Kidney (tissue), 14 donors: ENCODE data around the gene COL21A1. TPM values are rescaled to one million over a fixed set of nuclear protein-coding genes. Genes with fewer than 3 reads are reported as not detected.

Experiments used
- DNase-seq, 5 donors: peaks; one replicate each; pipeline ENCODE4 v3.0.0-alpha.2; 2013 to 2020
- FAIRE-seq: peaks from 2 replicates; lab custom pipeline; 2012; peaks lifted over from hg19 to GRCh38; lab: Jason Lieb, UNC
- H3K27ac ChIP-seq, 2 donors: one replicate each; pipeline ENCODE4 v1.7.0; 2013; ENCODE audit warnings: low read depth in 2 of 2, low read length in 2 of 2, inconsistent platforms in 1 of 2
- H3K27me3 ChIP-seq: one replicate; pipeline ENCODE4 v1.7.1; 2013; ENCODE audit warnings: low read length, inconsistent platforms; ENCODE audit not compliant: control insufficient read depth, insufficient read depth
- H3K36me3 ChIP-seq, 3 donors: one replicate each; pipeline versions ENCODE4 v1.7.0 to v1.7.1; 2013; ENCODE audit warnings: low read length in 3 of 3, control low read depth in 1 of 3, inconsistent platforms in 1 of 3; ENCODE audit not compliant: insufficient read depth in 3 of 3, control insufficient read depth in 2 of 3
- H3K4me1 ChIP-seq, 3 donors: one replicate each; pipeline versions ENCODE4 v1.7.0 to v1.7.1; 2013; ENCODE audit warnings: low read length in 3 of 3, inconsistent platforms in 1 of 3, low read depth in 1 of 3; ENCODE audit not compliant: control insufficient read depth in 2 of 3, insufficient read depth in 2 of 3
- H3K4me3 ChIP-seq, 3 donors: one replicate each; pipeline versions ENCODE4 v1.7.0 to v1.8.1; 2013; ENCODE audit warnings: low read length in 3 of 3, control low read depth in 1 of 3, inconsistent platforms in 1 of 3
- H3K9ac ChIP-seq, 3 donors: one replicate each; pipeline versions ENCODE4 v1.7.0 to v1.7.1; 2013; ENCODE audit warnings: low read length in 3 of 3, control low read depth in 1 of 3, inconsistent platforms in 1 of 3
- H3K9me3 ChIP-seq, 3 donors: one replicate each; pipeline versions ENCODE4 v1.7.0 to v1.7.1; 2013; ENCODE audit warnings: low read length in 3 of 3, control low read depth in 1 of 3, inconsistent platforms in 1 of 3; ENCODE audit not compliant: control insufficient read depth in 2 of 3, insufficient read depth in 1 of 3
- intact Hi-C: fragments of 100-400 bp; cut with DNase I; formaldehyde crosslinking; loops from one replicate; pipeline ENCODE4 v1.11.1; 2022
- polyA plus RNA-seq: library from polyadenylated mRNA; stranded (reverse); fragments of 350-450 nt; fragmentation: Illumina TruSeq; extraction: RNeasy Lipid Tissue Mini Kit (QIAGEN cat#74804); gene quantifications from one replicate; pipeline ENCODE4 v1.2.3, GENCODE V29; 2014; ENCODE audit warnings: low read depth, low replicate concordance; ENCODE audit not compliant: insufficient read depth
- total RNA-seq: library from RNA; stranded (reverse); fragmentation: NEBNext Ultra II Directional; extraction: Animal tissue kit (Norgen Biotek cat#: 25700); gene quantifications from one replicate; pipeline ENCODE4 v1.2.1, GENCODE V29; 2021
- TF ChIP-seq, protein P1 (sequence below): IDR thresholded peaks from 3 replicates; pipeline ENCODE4 v1.5.1; 2012; ENCODE audit warnings: mild to moderate bottlenecking, moderate library complexity, borderline replicate concordance; ENCODE audit not compliant: insufficient read depth; ENCODE audit errors: extremely low read depth
- donor health status: control.
- donor health status: control.
- donor health status: control.
- donor health status: control.
- donor health status: control.
- donor health status: DM: yes; HTN: yes; CAD: no.
- donor health status: Normal renal cell carcinoma (clear cell type).

Gene COL21A1
- total and polyA plus RNA-seq, 2 donors from 2014 or later = 1.6 to 3.1 TPM

- Histone ChIP-seq H3K36me3 (no peaks in the 10 kb centered on the region), H3K9me3 (no peaks in the 10 kb centered on the region), H3K9ac (no peak overlapping the region), H3K4me3 (no peak overlapping the region), H3K27me3 (no peaks in the 10 kb centered on the region), H3K27ac (no peak overlapping the region), H3K4me1 (no peaks in the 10 kb centered on the region)
- peak in 2 of 5 donors; percentile 60 to 76 for DNase-seq
- intact Hi-C loops = no loop called here
- TF ChIP-seq, protein P1, sequence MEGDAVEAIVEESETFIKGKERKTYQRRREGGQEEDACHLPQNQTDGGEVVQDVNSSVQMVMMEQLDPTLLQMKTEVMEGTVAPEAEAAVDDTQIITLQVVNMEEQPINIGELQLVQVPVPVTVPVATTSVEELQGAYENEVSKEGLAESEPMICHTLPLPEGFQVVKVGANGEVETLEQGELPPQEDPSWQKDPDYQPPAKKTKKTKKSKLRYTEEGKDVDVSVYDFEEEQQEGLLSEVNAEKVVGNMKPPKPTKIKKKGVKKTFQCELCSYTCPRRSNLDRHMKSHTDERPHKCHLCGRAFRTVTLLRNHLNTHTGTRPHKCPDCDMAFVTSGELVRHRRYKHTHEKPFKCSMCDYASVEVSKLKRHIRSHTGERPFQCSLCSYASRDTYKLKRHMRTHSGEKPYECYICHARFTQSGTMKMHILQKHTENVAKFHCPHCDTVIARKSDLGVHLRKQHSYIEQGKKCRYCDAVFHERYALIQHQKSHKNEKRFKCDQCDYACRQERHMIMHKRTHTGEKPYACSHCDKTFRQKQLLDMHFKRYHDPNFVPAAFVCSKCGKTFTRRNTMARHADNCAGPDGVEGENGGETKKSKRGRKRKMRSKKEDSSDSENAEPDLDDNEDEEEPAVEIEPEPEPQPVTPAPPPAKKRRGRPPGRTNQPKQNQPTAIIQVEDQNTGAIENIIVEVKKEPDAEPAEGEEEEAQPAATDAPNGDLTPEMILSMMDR = no peak
- no peak for FAIRE-seq
These were observed 24.9 kb downstream of the COL21A1 start for GRCh38 chr6:56222499-56222898.

- H3K9me3 ChIP-seq = no peaks in the 10 kb centered on the region
- intact Hi-C loops = no loop called here
- no peaks in the 10 kb centered on the region for H3K4me1 ChIP-seq
- H3K27me3 ChIP-seq = no peaks in the 10 kb centered on the region
- H3K36me3 ChIP-seq = no peaks in the 10 kb centered on the region
- DNase-seq (no peak), FAIRE-seq (no peak)
- TF ChIP-seq, protein P1 = no peak
- H3K4me3 ChIP-seq = no peak overlapping the region
- H3K27ac ChIP-seq = no peak overlapping the region
- no peak overlapping the region for H3K9ac ChIP-seq
These were observed 27.3 kb downstream of the COL21A1 start for GRCh38 chr6:56220078-56220477.

DNA sequence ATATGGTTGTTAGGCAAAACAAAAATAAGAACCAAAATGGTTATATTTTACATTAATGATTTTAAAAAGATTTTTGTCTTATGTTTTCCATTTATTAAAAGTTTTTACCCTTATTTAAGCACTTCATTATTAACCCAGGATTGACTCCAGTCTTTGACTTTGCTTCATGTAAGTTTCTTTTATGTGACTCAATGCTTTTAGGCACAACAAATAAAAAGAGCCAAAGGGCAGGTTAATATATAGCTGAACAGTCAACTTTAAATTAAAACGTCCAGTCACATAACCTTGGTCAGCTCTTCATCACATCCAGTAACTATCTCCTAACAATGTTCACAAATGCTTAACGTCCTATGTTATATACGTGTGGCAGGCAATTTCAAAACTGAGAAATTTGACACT lies 32.7 kb downstream of the COL21A1 start:
- TF ChIP-seq, protein P1 = no peak
- H3K27me3 ChIP-seq = no peaks in the 10 kb centered on the region
- no peak overlapping the region for H3K9ac ChIP-seq
- DNase-seq = no peak
- no peak overlapping the region for H3K4me3 ChIP-seq
- H3K9me3 ChIP-seq = no peaks in the 10 kb centered on the region
- no peak overlapping the region for H3K27ac ChIP-seq
- no peak for FAIRE-seq
- intact Hi-C loops = no loop called here
- no peaks in the 10 kb centered on the region for H3K36me3 ChIP-seq
- no peaks in the 10 kb centered on the region for H3K4me1 ChIP-seq
